Activated T-cell treated with anti-CD3 and anti-CD28 coated beads, Interleukin-2, amount 50 U/mL, for 24 hours (primary cell): ENCODE data around the gene ZIC2.
A peak's percentile ranks its signal among the peaks of the same experiment; 100 is the strongest.
"Not testable (repeated sequence)": the region's sequence is repeated elsewhere in the genome, so short reads cannot be mapped to it uniquely, and the experiment has no call there.

Experiments
- DNase-seq: peaks from one replicate; pipeline ENCODE4 v3.0.0-alpha.2; 2020
- H3K27ac Mint-ChIP-seq: 2 replicates; pipeline ENCODE4 v1.8.0; 2020; ENCODE audit warnings: mild to moderate bottlenecking, mixed read lengths
- H3K27me3 Mint-ChIP-seq: 2 replicates; pipeline ENCODE4 v1.8.0; 2020; ENCODE audit warnings: mixed read lengths
- H3K36me3 Mint-ChIP-seq: 2 replicates; pipeline ENCODE4 v1.8.0; 2020; ENCODE audit warnings: low read depth, mixed read lengths
- H3K4me1 Mint-ChIP-seq: 2 replicates; pipeline ENCODE4 v1.8.0; 2020; ENCODE audit warnings: low read depth, mixed read lengths
- H3K4me3 Mint-ChIP-seq: 2 replicates; pipeline ENCODE4 v1.8.0; 2020; ENCODE audit warnings: mild to moderate bottlenecking, moderate library complexity, mixed read lengths
- H3K9me3 Mint-ChIP-seq: 2 replicates; pipeline ENCODE4 v1.8.0; 2020; ENCODE audit warnings: mixed read lengths

Gene ZIC2

DNA sequence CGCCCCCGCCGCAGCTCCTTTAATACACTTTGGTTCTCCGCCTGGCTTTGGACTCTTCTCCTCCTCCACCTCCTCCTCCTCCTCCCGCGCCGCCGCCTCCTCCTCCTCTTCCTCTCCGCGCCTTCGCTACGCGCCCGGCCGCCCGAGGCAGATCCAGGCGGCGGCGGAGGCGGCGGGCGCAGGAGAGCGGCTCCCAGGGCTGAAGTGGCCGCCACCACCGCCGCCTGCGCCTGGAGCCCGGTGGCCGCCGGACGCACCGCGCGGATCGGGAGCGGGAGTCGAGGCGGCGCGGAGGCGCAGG, at the start of gene ZIC2:
ZIC2 (plus strand) TSS at position 50 of the 301 bp plus-strand sequence. CDS start 281 bp downstream, outside the sequence.
- Mint-ChIP-seq H3K36me3 (no peaks in the 10 kb centered on the region), H3K4me3 (peak within 1 kb of the TSS; percentile 54), H3K27me3 (peaks cover 68% of the 10 kb centered on the region), H3K4me1 (peaks cover 33% of the 10 kb centered on the region), H3K27ac (peak within 1 kb of the TSS; percentile 86), H3K9me3 (no peaks in the 10 kb centered on the region)
- DNase-seq, result no peak

- Mint-ChIP-seq H3K27me3 (peaks cover 59% of the 10 kb centered on the region), H3K36me3 (no peaks in the 10 kb centered on the region), H3K4me3 (no peak overlapping the region), H3K27ac (no peak overlapping the region), H3K4me1 (no peaks in the 10 kb centered on the region), H3K9me3 (no peaks in the 10 kb centered on the region)
- no peak for DNase-seq
Measured at GRCh38 chr13:99932912-99933311, 48.7 kb upstream of the ZIC2 start.

DNA sequence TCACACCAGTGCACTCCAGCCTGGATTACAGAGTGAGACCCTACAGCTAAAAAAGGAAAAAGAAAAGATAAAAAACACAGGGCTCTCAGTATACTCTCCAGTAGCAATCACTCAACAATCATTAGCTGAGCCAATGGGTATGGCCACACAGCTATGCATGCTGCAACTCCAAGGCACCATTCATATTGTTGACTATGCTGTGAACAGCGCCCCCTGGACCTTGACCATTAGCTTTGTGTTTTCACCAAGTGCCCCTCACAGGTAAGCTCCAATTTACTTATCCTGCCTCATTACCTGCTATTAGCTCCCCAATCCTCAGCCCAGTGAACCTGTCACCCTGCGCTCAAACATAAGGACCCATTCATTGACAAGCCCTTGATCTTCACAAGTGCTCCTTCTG, 45.8 kb upstream of the ZIC2 start:
- DNase-seq, result no peak
- no peaks in the 10 kb centered on the region for H3K36me3 Mint-ChIP-seq
- H3K27me3 Mint-ChIP-seq, result peaks cover 49% of the 10 kb centered on the region
- H3K9me3 Mint-ChIP-seq, result no peaks in the 10 kb centered on the region
- no peak overlapping the region for H3K27ac Mint-ChIP-seq
- H3K4me1 Mint-ChIP-seq, result no peaks in the 10 kb centered on the region
- H3K4me3 Mint-ChIP-seq, result no peak overlapping the region

GRCh38 chr13:99938635-99939034, 42.9 kb upstream of the ZIC2 start:
- Mint-ChIP-seq H3K27me3 (peaks cover 51% of the 10 kb centered on the region), H3K36me3 (no peaks in the 10 kb centered on the region), H3K9me3 (no peaks in the 10 kb centered on the region), H3K4me3 (no peak overlapping the region), H3K27ac (no peak overlapping the region), H3K4me1 (no peaks in the 10 kb centered on the region)
- no peak for DNase-seq

DNA sequence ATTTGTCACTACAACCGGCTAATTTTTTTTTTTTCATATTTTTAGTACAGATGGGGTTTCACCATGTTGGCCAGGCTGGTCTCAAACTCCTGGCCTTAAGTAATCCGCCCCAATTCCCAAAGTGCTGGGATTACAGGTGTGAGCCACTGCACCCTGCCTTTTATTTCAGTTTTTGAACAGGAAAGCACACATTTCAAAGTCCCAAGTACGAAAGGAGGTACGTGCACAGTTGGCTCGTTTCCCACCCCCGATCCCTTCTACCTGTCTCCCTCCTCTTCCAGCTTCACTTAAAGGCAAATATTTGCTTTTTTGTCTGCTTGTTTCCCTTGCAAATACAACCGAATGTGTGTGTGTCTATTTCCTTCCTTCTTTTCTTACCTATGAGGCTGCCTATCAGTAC, 40.5 kb upstream of the ZIC2 start:
- no peaks in the 10 kb centered on the region for H3K9me3 Mint-ChIP-seq
- peaks cover 50% of the 10 kb centered on the region for H3K27me3 Mint-ChIP-seq
- H3K27ac Mint-ChIP-seq, result no peak overlapping the region
- DNase-seq, result no peak
- no peaks in the 10 kb centered on the region for H3K36me3 Mint-ChIP-seq
- no peaks in the 10 kb centered on the region for H3K4me1 Mint-ChIP-seq
- H3K4me3 Mint-ChIP-seq, result no peak overlapping the region

GRCh38 chr13:99941911-99942310, 39.7 kb upstream of the ZIC2 start:
- no peaks in the 10 kb centered on the region for H3K36me3 Mint-ChIP-seq
- H3K27me3 Mint-ChIP-seq, result peaks cover 52% of the 10 kb centered on the region
- no peaks in the 10 kb centered on the region for H3K9me3 Mint-ChIP-seq
- DNase-seq, result no peak
- H3K4me1 Mint-ChIP-seq, result no peaks in the 10 kb centered on the region
- H3K27ac Mint-ChIP-seq, result no peak overlapping the region
- no peak overlapping the region for H3K4me3 Mint-ChIP-seq

- Mint-ChIP-seq H3K36me3 (no peaks in the 10 kb centered on the region), H3K4me1 (no peaks in the 10 kb centered on the region), H3K27ac (no peak overlapping the region), H3K27me3 (peaks cover 67% of the 10 kb centered on the region), H3K4me3 (no peak overlapping the region), H3K9me3 (no peaks in the 10 kb centered on the region)
- no peak for DNase-seq
Measured at GRCh38 chr13:99944102-99944501, 37.5 kb upstream of the ZIC2 start.

DNA sequence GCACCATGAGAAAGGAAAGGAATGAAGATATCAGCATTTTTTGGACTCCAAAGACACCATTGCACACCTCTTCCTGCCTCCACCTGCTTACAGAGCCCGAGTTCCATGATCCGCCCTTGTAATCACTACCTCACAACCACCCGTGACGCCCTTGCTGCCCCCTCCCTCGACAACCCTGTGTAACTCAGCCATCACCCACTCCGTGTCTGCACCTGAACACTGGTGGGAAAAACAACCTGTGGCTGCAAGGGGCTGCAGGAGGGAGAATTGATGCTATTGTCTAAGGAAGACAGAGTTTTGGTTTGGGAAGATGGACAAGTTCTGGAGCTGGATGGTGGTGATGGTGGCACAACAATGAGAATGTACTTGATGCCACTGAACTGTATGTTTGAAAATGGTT, 37.0 kb upstream of the ZIC2 start:
- no peak for DNase-seq
- Mint-ChIP-seq H3K27me3 (peaks cover 72% of the 10 kb centered on the region), H3K9me3 (no peaks in the 10 kb centered on the region), H3K36me3 (no peaks in the 10 kb centered on the region), H3K4me3 (no peak overlapping the region), H3K27ac (no peak overlapping the region), H3K4me1 (no peaks in the 10 kb centered on the region)

- not testable (repeated sequence) for H3K27ac Mint-ChIP-seq, DNase-seq, H3K4me3 Mint-ChIP-seq, H3K36me3 Mint-ChIP-seq, H3K9me3 Mint-ChIP-seq, H3K4me1 Mint-ChIP-seq
- H3K27me3 Mint-ChIP-seq, result peaks cover 76% of the 10 kb centered on the region
Measured at GRCh38 chr13:99945515-99945914, 36.1 kb upstream of the ZIC2 start.

- Mint-ChIP-seq H3K4me1 (no peaks in the 10 kb centered on the region), H3K27ac (no peak overlapping the region), H3K27me3 (peaks cover 78% of the 10 kb centered on the region), H3K9me3 (no peaks in the 10 kb centered on the region), H3K4me3 (no peak overlapping the region), H3K36me3 (no peaks in the 10 kb centered on the region)
- no peak for DNase-seq
Measured at GRCh38 chr13:99947666-99948065, 33.9 kb upstream of the ZIC2 start.

DNA sequence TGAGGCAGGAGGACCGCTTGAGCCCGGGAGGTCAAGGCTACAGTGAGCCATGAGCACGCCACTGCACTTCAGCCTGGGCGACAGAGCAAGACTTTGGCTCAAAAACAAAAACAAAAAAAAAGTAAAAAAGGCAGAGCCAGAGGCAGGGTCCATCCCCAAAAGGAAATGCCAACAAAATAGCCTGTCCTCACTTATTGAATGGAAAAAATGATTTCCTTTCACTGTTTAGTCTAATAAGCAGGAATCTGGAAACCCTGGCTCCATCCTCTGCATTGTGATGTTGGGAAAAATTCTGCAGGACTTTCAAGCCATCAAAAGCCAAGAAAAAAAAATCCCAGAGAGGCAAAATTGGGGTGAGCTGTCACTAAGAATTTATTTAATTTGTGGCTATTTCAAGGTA, 33.2 kb upstream of the ZIC2 start:
- Mint-ChIP-seq H3K27ac (no peak overlapping the region), H3K4me1 (no peaks in the 10 kb centered on the region), H3K9me3 (no peaks in the 10 kb centered on the region), H3K4me3 (no peak overlapping the region), H3K36me3 (no peaks in the 10 kb centered on the region), H3K27me3 (peaks cover 83% of the 10 kb centered on the region)
- no peak for DNase-seq

DNA sequence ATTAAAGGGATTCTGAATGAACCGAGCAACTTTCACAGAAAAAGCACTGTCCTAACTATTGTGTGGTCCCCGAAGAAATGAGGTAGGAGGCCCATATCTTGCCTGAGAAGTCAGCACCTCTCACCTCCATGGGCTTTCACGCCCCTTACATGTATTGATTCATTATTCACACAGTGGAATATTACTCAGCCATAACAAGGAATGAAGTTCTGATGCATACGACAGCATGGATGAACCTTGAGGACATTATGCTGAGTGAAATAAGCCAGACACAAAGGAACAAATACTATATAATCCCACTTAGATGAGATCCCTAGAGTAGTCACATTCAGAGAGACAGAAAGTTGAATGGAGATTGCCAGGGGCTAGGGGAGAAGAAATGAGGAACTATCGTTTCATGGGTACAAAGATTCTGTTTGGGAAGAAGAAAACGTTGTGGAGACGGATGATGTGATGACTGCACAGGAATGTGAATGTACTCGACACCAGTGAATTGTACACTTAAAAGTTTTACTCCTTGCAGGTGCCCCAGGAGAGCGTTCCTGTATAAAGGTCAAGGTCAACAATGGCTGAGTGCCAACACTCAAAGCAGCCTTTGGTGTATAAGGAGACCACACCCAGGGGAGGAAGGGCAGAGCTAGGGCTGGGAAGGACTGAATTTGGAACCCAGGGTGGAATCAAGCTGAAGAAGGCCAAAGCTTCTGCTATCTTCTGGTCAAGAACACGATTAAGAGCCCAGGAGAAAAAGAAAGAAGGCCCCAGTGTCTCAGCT, 32.5 kb upstream of the ZIC2 start:
- H3K27me3 Mint-ChIP-seq, result peaks cover 85% of the 10 kb centered on the region

DNA sequence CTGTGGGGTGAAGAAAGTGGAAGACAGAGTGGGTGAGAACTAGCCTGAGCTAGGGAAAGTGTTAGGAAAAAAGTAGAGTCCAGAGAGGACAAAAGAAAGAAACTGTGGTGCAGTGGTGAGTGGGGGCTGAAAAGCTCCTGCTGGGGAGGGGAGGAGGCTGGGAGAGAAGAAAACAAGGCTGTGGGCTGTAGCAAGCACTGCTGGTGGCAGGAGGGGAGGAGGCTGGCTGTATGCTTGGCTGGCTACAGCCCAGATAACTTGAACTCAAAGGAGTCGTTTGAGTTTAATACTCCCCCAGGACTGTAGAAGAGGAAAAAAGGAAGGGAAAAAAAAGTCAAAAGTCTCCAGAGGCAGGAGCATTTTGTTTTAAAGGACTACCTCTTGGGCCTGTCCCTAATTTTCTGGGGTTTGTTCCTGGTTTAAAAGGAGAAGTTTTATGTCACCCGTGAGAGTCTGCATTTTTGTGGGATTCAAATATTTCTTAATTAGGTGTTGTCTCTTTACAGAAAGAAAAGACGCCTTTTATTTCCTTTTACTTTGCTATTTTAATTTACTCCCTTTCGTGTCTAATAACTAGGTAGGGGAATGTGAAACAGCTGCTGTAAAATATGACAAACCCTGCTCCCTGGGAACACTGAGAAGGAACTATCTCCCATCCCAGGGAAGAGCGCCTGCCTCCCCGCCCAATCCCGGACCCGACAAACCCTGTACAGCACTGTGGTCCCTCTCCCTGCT, 31.7 kb upstream of the ZIC2 start:
- Mint-ChIP-seq H3K27me3 (peaks cover 86% of the 10 kb centered on the region), H3K4me3 (no peak overlapping the region), H3K4me1 (no peaks in the 10 kb centered on the region), H3K36me3 (no peaks in the 10 kb centered on the region), H3K9me3 (no peaks in the 10 kb centered on the region), H3K27ac (no peak overlapping the region)
- DNase-seq, result no peak

More for the DNA sequence above, 32.5 kb upstream of the ZIC2 start:
- DNase-seq, result no peak
- H3K4me3 Mint-ChIP-seq, result no peak overlapping the region
- no peaks in the 10 kb centered on the region for H3K9me3 Mint-ChIP-seq
- H3K4me1 Mint-ChIP-seq, result no peaks in the 10 kb centered on the region
- no peaks in the 10 kb centered on the region for H3K36me3 Mint-ChIP-seq
- H3K27ac Mint-ChIP-seq, result no peak overlapping the region

- not testable (repeated sequence) for H3K36me3 Mint-ChIP-seq, DNase-seq, H3K27ac Mint-ChIP-seq, H3K9me3 Mint-ChIP-seq, H3K4me3 Mint-ChIP-seq
- peaks cover 10% of the 10 kb centered on the region for H3K4me1 Mint-ChIP-seq
- H3K27me3 Mint-ChIP-seq, result peaks cover 93% of the 10 kb centered on the region
Measured at GRCh38 chr13:99951666-99952065, 29.9 kb upstream of the ZIC2 start.

GRCh38 chr13:99953138-99953755, 28.3 kb upstream of the ZIC2 start:
- no peak for DNase-seq
- peaks cover 94% of the 10 kb centered on the region for H3K27me3 Mint-ChIP-seq
- no peaks in the 10 kb centered on the region for H3K36me3 Mint-ChIP-seq
- H3K4me3 Mint-ChIP-seq, result no peak overlapping the region
- H3K27ac Mint-ChIP-seq, result no peak overlapping the region
- peaks cover 21% of the 10 kb centered on the region for H3K4me1 Mint-ChIP-seq
- H3K9me3 Mint-ChIP-seq, result no peaks in the 10 kb centered on the region
